GM10248 (cell line): Measurements from ENCODE around the gene KCTD20.

Experiments used
- CTCF ChIA-PET: fragments of 300-600 bp; sonication (Branson Sonifier 250); formaldehyde crosslinking; extraction: SDS; loops from one replicate; lab custom pipeline; 2021; ENCODE audit warnings: antibody characterized with exemption; lab: Yijun Ruan, JAX
- POLR2A ChIA-PET: fragments of 350-650 bp; sonication (Branson Sonifier 250); formaldehyde crosslinking; extraction: SDS; loops from one replicate; lab custom pipeline; 2020; ENCODE audit warnings: antibody characterized with exemption; lab: Yijun Ruan, JAX
- DNase-seq: peaks from one replicate; pipeline ENCODE4 v3.0.0; 2012; ENCODE audit errors: extremely low spot score
- CTCF ChIP-seq: IDR thresholded peaks from 2 replicates; pipeline ENCODE4 v1.5.1; 2012; ENCODE audit warnings: mild to moderate bottlenecking, low read depth; ENCODE audit errors: extremely low read depth, missing control alignments, control extremely low read depth

The KCTD20 gene

GRCh38 chr6:36505744-36506534 lies 63.1 kb downstream of the KCTD20 start:
- ChIA-PET POLR2A (interaction anchor here (0.6 kb wide), 1 partner anchor 87 kb away, joined by 3 read pairs; no protein-coding TSS in a partner anchor), CTCF (interaction anchor here (0.7 to 2.3 kb wide), 3 partner anchors 10 to 16 kb away, joined by 3 to 6 read pairs (median 3); no protein-coding TSS in a partner anchor)
- no peak for TF ChIP-seq CTCF
- DNase-seq = no peak

GRCh38 chr6:36506611-36507010 lies 63.8 kb downstream of the KCTD20 start:
- ChIA-PET CTCF (interaction anchor here (2.3 kb wide), 1 partner anchor 10 kb away, joined by 6 read pairs; no protein-coding TSS in a partner anchor), POLR2A (interaction anchor here (0.6 kb wide), 1 partner anchor 87 kb away, joined by 3 read pairs; no protein-coding TSS in a partner anchor)
- no peak for DNase-seq
- TF ChIP-seq CTCF = no peak

GRCh38 chr6:36508532-36508931 lies 65.7 kb downstream of the KCTD20 start:
- DNase-seq = no peak
- no peak for TF ChIP-seq CTCF
- ChIA-PET POLR2A (no interaction called here), CTCF (interaction anchor here (1.3 kb wide), 1 partner anchor 17 kb away, joined by 3 read pairs; no protein-coding TSS in a partner anchor)

GRCh38 chr6:36510365-36510764 lies 67.6 kb downstream of the KCTD20 start:
- DNase-seq = no peak
- POLR2A ChIA-PET = no interaction called here
- CTCF ChIA-PET = interaction anchor here (1.2 to 1.8 kb wide), 2 partner anchors 10 to 29 kb away, joined by 4 to 5 read pairs; no protein-coding TSS in a partner anchor
- no peak for TF ChIP-seq CTCF

- CTCF ChIA-PET = interaction anchor here (1.5 kb wide), 1 partner anchor 244 kb away, joined by 4 read pairs; no protein-coding TSS in a partner anchor
- POLR2A ChIA-PET = no interaction called here
- DNase-seq = peak; percentile 28
- no peak for TF ChIP-seq CTCF
Measured at GRCh38 chr6:36514554-36515456, 72.0 kb downstream of the KCTD20 start.

- TF ChIP-seq CTCF = no peak
- ChIA-PET CTCF (interaction anchor here (1.4 to 2.0 kb wide), 4 partner anchors 9 to 421 kb away, joined by 4 to 6 read pairs (median 4); no protein-coding TSS in a partner anchor), POLR2A (no interaction called here)
- DNase-seq = no peak
Measured at GRCh38 chr6:36515844-36516243, 73.0 kb downstream of the KCTD20 start.
